NCI-H146 treated with DMSO at 0.1 percent for 48 hours (cell line): ENCODE data around the gene NCBP2L.
A peak's percentile ranks its signal among the peaks of the same experiment; 100 is the strongest.

Experiments
- DNase-seq: peaks from one replicate; lab custom pipeline; 2025; ENCODE audit not compliant: unreplicated experiment; lab: John Stamatoyannopoulos, UW

NCBP2L gene

DNA sequence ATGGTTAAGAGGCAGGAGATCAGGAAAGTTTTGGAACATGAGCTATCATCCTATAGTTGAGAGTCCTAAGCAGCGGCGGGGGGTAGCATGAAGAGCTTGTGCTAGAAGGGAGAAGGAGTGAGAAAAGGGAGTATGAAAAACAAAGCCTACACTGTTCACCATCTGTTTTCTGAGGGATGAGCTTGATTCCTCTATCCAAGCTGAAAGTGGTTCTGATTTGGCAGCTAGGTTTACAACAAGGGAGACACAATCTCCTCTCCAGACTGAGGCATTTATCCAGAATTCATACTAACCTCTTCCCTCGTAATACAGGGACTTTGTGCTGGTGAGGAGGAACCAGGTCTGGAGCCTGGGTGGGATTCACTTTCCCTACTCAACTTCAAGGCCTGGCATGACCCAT is 25.5 kb upstream of the NCBP2L start:
- no peak for DNase-seq

DNA sequence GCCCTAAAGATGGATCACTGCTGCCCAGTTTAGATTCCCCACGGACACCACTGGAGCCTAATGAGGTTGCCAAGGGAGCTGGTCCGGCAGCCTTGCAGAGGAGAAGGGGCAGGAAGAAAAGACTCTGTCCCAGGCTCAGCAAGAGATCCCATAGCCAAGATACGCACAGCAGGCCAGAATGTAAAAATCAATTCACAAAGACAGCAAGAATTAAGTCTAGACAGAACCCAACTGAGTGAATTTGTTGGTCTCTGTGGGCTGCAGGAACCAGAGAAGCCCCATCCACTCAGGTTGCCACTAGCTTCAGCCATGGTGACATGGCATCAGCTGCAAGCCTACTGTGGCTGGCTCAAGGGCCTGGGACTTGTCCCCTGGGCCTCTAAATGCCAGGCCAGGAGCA is 24.8 kb upstream of the NCBP2L start:
- DNase-seq = no peak

DNA sequence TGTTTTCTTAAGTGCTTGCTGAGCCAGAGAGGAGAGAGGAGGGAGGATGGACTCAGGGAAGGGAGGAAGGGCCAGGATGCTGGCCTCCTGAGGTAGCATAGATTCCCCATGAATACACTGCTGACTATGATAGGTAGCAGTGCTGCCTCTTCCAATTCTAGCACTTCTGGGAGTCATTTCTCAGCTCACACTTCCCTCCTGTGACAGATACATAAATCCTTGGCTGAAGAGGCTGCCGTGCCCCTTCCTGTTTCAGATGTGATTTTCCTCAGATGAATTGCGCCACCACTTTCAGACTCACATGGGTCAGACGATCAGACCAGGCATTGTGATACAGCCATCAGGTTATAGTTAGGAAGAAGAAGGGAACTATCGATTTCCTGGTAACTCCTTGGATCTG is 24.3 kb upstream of the NCBP2L start:
- DNase-seq = no peak

DNA sequence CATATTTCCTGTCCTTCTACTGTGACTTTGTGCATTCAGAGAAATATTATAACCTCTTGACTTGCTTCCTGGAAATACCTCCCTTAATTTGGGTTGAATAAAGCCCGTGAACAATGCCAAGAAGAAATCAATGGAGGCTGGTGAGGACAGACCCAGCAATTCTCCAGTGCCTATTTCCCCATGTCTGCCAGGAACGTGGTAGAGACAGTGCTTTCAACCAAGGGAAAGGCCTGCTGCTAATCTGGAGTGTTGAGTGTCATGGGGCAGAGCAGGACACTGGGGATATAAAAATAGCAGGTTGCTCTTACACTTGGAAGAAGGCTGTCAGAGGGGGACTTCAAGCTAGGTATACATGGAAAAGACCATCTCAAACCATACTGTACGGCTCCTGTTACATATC is 21.8 kb upstream of the NCBP2L start:
- no peak for DNase-seq

DNA sequence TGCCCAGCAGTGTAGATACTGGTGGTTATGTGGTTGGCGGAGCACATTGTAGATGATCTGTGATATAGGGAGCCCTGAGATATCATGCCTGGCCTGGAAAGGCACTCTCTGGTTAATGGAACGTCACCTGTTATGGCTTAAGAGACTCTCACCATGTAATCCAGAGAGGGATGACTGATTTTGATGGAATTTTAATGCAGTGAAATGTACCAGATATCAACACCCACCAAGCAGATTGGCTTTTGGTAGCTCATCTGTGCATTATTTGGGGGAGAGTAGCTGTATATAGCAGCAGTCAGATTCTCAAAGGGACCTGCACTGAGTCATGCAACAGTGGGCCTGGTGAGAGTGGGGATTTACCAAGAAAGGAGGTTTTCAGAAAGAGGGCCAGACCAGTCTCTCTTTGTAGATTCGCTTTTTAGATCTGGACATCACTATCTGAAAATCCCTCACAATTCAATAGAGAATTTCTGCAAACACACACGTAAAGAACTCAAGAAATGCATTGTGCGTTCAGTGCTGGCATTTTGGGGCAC is 19.2 kb upstream of the NCBP2L start:
- no peak for DNase-seq

DNA sequence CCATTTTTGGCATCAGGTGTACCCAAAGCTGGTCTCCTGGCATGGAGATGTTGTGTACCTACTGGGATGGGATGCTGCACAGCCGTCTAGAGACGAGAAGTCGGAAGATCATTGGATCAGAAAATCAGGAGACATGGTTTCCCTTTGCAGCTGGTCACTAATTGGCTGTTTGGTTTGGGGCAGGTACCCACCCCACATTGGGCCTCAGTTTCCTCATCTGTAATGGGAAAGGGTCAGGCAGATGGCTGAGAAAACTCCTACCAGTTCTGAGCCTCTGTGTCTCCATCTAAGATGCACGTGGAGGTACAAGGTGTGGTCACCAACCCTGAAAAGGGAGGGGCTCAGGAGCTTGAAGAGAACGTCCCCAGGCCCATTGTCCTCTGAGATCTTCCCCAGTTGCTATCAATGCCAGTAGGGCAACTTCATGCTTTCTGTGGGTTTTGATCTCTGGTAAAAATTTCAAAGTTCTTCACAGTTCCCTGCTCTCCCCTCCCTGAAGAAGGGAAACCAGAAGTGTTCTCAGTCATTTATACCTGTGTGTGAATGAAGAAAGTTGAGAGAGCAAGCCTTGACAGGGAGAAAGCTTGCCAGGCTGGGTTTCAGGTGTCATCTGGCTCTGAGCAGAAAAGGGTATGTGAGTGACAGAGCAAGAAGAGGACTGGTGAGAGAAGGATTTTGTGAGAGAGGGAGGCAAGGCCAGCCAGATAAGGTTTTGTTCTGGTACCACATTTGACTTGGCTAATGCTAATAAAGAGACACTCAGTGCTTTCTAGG is 17.0 kb upstream of the NCBP2L start:
- DNase-seq = no peak

DNA sequence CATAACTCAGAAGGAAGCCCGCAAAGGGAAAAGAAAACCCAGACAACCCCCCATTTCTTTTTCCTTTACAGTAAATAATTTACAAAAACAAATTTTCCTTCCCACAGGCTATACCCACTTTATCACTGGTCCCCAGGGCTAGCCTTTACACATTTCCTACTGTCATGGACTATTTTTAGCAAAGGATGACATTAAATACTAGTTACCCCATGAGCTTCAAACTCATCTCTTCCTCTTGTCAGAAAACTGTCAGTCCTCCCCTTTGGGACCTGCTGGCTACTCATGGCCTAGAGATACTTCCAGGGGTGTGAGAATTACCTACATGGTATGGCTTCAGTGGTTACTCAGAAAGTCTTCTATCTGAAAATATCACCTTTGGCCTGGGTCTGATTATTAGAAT is 13.9 kb upstream of the NCBP2L start:
- no peak for DNase-seq

DNA sequence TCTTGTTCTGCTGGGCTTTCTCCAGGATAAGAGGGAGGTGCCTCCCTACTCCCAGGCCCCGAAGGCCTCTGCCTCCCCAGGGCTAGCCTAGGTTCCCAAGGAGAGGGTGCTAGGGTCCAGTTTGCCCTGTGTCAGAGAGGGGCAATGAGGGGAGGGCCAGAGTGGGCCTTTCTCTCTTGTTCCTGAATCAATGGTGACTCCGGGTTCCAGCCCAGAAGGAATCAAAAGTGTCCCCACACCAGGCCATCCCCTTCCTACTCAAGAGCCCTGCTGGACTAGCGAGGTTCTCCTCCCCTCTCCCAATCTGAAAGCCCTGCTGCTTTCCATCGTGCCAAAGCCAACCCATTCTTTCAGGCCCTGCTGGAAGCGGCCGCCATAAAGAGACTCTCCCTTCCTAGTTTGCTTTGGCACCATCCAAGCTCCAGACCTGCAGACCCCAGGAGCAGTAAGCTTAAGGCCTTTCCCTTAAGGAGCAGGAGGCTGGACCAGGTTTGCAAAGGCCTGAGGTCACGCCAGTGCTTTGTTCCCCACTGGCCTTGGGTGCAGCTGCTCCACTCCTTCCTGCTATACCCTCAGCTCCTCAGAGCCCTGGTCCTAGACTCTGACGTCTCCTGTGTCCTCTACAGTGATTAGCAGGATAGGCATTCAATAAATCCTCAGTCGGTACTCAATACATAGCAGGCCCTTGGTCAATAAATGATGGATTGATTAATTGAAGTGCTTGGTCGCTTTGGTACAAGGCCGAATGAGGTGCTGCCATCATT is 12.5 kb upstream of the NCBP2L start:
- DNase-seq = no peak

DNA sequence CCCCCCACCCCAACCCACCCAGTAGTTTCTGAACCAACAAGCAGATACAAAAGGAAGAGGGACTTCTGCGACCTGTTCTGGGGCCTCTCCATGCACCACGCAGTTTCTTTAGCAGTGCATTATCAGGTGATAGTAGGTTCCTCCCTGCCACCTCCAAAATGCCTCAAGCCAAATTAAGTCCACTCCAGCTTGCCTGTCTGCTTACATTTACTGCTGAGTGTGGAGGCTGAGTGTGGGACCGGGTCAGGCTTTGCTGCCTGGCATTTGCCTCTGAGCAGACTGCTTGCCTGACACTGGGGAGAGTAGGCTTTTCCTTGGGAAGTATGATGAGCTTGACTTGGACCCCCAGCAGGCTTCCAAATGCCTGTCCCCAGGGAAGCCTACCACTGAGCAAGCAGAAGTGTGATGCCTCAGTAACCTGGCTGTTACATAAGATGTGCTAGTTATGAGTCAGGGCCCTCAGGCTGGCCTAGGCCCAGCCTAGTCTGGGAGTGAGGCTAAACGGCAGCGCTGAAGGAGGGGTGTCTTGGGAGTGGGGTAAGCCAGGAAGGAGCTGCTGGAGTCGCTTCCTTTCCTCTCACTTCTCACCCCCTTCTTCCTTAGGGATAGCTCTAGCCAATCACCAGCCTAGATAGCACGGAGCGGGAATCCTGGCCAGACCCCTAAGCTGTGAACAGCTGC is 10.9 kb upstream of the NCBP2L start:
- DNase-seq = no peak

DNA sequence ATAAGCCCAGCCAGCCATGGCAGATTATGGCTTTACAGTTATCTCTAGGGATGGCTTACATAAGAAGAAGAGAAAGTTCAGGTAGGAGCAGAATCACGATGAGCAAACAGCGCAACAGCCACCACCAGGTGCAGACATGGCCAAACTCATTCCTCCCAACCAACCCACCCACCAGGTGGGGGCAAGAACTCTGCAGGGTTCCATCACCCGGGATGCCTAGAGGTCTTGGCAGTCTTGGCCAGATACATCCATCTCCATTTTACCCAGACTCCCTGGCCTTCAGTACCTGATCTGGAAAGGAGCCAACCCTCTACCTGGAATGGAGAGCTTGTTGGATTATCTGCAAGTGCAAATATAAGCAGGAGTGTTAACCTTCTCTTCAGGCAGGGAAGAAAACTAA is 9.5 kb upstream of the NCBP2L start:
- DNase-seq = no peak

DNA sequence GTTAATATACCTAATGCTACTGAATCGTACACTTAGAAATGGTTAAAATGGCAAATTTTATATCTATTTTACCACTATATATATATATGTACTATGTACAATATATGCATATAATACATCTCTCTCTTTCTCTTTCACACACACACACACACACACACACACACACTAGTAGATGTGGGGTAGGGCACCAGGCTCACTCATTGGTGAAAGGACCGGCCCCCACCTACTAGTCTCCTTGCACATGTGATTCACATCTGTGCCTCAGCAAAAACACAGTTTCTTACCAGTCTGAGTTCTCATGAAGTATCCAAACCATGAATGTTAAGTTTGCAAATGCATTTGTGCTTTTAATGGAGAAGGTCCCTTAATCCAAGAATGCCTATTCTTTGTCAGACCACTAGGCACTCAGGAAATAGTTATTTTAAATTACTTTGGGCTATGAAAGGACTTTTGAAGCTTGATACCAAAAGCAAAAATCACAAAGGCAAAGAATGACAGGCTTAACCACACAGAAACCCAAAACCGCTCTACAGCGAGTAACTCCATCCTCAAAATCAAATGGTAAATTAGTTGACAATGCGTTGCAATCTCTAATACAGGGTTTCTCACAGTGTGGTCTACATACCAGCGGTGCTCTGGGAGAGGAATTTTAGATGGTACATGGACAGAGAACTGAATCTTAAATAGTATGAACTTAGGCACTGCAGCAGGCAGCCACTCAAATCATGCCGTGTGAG is 7.8 kb upstream of the NCBP2L start:
- DNase-seq = no peak

DNA sequence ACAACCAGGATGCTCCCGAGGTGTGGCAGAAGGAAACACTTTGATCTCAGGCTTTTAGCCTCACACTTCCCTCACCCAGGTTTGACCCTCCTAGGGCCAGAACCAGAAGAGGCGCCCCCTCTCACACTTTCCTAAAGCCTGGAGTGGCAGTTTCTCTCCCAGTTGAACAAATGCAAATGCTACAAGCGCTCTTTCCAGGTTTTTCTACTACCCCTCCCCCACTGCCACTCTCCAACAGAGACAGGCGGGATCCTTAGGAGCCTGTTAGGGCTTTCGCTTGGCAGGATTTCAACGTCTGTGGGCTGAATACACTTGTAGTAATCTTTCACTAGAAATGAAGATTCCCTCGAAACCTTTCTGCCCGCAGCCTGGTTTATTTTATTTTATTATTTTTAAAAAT is 4.3 kb upstream of the NCBP2L start:
- no peak for DNase-seq

DNA sequence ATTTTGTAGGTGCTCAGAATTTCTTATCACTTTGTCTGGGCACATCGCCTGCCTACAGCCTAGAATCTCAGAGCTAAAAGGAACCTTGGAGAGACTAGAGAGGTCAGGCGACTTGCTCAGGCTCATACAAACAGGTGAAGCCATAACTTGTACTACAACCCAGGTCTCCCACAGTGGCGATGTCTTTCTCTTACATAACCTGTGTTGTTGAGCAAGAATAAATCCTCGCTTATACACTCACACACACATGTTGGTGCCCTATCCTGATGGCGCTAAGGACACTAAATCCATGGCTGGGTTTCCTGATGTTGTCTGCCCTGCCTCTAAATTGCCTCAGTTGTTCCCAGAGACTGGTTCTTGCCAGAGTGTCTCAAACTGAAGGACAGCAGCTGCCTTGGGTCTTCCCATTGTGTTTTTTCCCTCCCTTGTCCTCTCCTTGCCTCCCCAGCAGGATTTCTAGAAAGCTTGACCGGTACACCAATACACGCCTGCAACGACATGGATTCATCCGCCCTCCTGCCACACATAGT is 3.6 kb upstream of the NCBP2L start:
- no peak for DNase-seq

DNA sequence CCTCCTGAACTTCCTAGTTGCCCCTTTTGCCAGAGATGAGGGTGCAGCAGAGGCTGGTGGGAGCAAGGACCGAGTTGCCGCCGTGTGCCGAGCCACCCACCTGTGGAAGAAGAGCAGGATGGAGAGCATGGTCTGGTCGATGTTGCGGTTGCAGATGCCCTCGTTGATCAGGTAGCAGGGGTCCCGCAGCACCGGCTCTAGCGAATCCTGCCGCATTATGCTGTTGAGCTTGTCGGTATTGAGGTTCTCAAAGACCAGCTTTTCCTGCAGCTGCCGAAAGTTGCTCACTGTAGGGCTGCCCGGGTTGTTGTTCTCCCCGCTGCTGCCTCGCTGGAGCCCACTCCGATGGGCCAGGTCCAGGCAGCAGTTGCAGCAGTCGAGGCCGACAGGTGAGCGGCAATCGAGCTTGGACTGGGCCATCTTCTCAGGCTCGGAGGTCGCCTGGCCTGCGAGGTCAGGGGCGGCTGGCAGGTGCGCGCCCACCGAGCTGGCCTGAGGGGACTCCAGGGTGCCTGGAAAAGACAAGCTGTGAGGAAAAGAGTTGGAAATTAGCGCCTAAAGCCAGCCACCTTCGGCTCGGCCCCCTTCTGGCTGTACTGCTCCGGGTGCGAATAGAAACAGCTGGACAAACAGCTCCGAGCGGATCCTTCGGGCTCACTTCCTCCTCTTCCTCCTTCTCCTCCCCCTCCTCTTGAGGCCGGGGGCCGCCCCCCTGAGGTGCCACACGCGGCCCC is 2.4 kb upstream of the NCBP2L start:
- no peak for DNase-seq

DNA sequence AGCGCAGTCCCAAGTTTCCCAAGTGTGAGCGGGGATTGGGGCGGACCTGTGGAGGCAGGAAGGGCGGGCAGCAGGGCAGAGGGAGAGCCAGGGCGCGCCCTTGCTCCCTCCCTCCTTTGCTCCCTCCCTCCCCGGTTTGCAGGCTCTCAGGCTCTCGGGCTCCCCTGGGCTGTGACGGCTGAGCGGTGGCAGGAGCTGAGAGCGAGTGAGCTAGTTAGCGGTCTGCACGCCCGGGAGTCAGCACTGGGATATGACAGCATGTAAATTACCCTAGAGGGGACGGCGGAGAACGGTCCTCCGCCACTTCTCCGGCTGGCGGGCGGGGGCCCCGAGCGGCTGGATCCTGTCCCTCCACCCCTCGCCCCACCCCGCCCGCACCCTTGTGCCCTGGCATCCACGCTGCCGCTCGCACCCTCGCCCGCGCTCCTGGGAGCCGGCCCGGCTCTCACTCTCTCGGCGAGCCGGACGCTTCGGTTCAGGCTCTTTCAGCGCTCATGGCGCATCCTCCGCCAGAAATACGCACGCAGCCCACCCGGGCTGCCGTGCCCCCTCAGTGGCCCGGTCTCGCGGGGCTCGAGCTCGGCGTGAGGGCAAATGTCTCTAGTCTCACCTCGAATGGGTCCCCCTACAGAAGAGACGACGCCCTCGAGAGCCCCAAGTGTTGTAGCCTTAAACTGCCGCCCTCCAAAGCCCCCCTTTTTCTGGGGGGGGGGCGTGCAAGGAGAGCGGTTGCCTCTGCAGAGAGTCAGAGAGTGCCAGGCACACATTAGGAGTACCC is 1.6 kb upstream of the NCBP2L start, which contains the start of gene TSC22D3:
Gene TSC22D3 (minus strand): TSS at position 54 of the 778 bp plus-strand sequence. CDS start 368 bp downstream, outside the sequence.
- DNase-seq = peak; percentile 0

DNA sequence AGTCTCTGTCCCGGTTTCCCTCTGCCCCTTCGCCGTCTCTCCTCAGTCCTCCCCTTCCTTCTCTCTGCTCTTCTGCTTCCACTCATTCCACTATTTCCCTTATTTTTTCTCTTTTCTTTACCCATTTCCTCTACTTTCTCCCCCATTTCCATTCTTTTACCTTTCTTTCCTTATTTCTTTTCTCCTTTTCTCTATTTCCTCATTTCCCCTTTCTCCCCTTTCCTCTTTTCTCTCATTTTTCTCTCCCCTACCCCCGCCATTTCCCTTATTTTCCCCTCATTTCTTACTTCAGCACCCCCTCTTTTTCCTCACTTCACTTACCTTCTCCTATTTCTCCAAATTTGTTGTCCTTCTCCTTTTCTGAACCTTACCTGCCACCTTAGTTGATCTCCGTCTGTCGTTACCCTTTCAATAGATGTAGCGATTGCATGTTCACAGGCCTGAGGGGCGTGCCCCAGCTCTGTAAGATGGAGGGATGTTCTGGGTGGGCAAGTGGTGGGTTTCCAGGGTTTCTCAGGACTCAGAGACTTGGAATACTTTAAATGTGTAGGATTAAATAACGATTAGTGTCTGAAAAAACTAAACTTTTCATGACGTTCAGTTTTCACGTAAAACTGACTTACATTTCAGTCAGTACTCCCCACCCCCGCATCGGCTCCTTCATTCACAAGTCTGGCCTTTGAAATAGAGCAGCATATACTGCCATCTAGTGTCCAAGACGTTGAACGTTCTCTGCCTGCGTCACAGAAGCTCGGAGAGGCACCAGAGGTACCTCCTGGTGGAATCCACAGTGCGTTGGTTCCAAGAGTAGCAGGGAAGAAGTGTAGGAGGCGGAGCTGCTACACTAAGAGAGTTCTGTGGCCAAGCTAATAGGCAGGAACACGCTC is 641 bp upstream of the NCBP2L start:
- DNase-seq = peak; percentile 21

DNA sequence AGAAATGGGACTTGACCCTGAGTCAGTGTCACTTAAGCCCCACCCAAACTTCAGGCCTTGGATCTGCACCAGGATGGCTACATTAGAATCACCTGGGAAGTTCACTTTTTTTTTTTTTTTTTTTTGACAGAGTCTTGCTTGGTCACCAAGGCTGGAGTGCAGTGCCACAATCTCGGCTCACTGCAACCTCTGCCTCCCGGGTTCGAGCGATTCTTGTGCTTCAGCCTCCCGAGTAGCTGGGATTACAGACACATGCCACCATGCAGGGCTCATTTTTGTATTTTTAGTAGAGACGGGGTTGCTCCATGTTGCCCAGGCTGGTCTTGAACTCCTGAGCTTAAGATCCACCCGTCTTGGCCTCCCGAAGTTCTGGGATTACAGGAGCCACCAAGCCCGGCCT is 3.0 kb downstream of the NCBP2L start:
- no peak for DNase-seq

DNA sequence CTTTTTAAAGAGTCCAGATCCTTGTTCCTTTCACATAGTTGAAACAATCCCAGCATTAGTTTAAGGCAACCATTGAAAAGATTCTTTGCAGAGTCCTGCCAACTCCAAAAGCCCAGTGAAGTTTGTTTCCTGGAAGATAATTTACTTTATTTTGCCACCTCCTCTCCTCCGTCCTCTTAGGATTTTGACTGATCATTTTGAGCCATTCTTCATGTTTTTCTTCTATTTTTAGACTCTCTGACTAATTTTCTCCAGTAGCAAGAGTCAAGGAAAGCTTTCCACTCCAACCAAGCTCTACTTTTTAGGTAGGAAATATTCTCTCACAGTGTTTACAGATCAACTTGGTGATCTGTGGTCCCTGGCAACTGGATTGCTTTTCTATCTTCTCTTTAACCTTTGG is 10.3 kb downstream of the NCBP2L start:
- no peak for DNase-seq
